Heart left ventricle (tissue), 16 donors: Measurements from ENCODE around the gene TROAP. TPM values are rescaled to one million over a fixed set of nuclear protein-coding genes. Genes with fewer than 3 reads are reported as not detected.
"Not testable (repeated sequence)": the region's sequence is repeated elsewhere in the genome, so short reads cannot be mapped to it uniquely, and the experiment has no call there.

Source experiments
- ATAC-seq, 4 donors: fragments of 200-7000 bp; cut with Tn5 transposase; one replicate each; pipeline ENCODE4 v1.9.1; 2020 to 2022; ENCODE audit warnings: moderate library complexity in 4 of 4, mild to moderate bottlenecking in 3 of 4, moderate number of reproducible peaks in 1 of 4
- DNase-seq, 5 donors: peaks; one replicate each; pipeline ENCODE4 v3.0.0-alpha.2; 2020
- H3K27ac ChIP-seq, 12 donors: fragments of 200-600 bp; sonication (generic) in 4 of 12; one replicate each; pipeline versions ENCODE4 v1.5.0 to v1.8.0; 2016 to 2022; ENCODE audit warnings: mild to moderate bottlenecking in 2 of 12
- H3K27me3 ChIP-seq, 9 donors: fragments of 200-600 bp; sonication (generic) in 2 of 9; one replicate each; pipeline versions ENCODE4 v1.5.1 to v1.8.0; 2016 to 2022; ENCODE audit warnings: mild to moderate bottlenecking in 3 of 9
- H3K36me3 ChIP-seq, 9 donors: fragments of 200-600 bp; sonication (generic) in 2 of 9; one replicate each; pipeline versions ENCODE4 v1.5.0 to v1.8.0; 2018 to 2022; ENCODE audit warnings: mild to moderate bottlenecking in 2 of 9
- H3K4me1 ChIP-seq, 12 donors: fragments of 200-600 bp; sonication (generic) in 4 of 12; one replicate each; pipeline versions ENCODE4 v1.5.0 to v1.8.0; 2016 to 2022; ENCODE audit warnings: mild to moderate bottlenecking in 3 of 12
- H3K4me3 ChIP-seq, 12 donors: fragments of 200-600 bp; sonication (generic) in 4 of 12; one replicate each; pipeline versions ENCODE4 v1.5.0 to v1.8.0; 2017 to 2022; ENCODE audit warnings: mild to moderate bottlenecking in 9 of 12, moderate library complexity in 4 of 12
- H3K9me3 ChIP-seq, 12 donors: fragments of 200-600 bp; sonication (generic) in 4 of 12; one replicate each; pipeline versions ENCODE4 v1.5.0 to v1.8.0; 2016 to 2022; ENCODE audit warnings: mild to moderate bottlenecking in 1 of 12
- POLR2A ChIP-seq, 2 donors: fragments of 450-650 bp; IDR thresholded peaks; one replicate each; pipeline ENCODE4 v1.6.1; 2017; ENCODE audit warnings: antibody characterized with exemption in 2 of 2, mild to moderate bottlenecking in 2 of 2, moderate library complexity in 2 of 2
- WGBS, 4 donors: extraction: QIAGEN DNeasy Blood & Tissue Kit in 2 of 4; methylation state at CpG; one replicate each; pipeline versions ENCODE4 v1.1.5 to v1.1.7; 2013 to 2018; 5-methylcytosine and 5-hydroxymethylcytosine counted together
- intact Hi-C, 10 donors: fragments of 100-400 bp; cut with DNase I; formaldehyde crosslinking; loops; one replicate each; pipeline versions ENCODE4 v1.11.1 to v1.14.2; 2022
- polyA plus RNA-seq, 2 donors: library from polyadenylated mRNA; stranded (reverse); fragments of 200-250 nt; gene quantifications; one replicate each; pipeline ENCODE4 v1.2.3, GENCODE V29; 2013
- total RNA-seq, 9 donors: library from RNA; depleted of rRNA in 2 of 9; stranded (reverse); fragments of >200 nt in 2 of 9; fragmentation: NEBNext Ultra II Directional in 3 of 9; extraction: Animal tissue kit (Norgen Biotek cat#: 25700) in 3 of 9; gene quantifications; one replicate each; pipeline versions ENCODE4 v1.1.0 to v1.2.4, GENCODE V29; 2016 to 2023
- TF ChIP-seq, protein P1 (sequence below), 12 donors: fragments of 200-600 bp; sonication (generic) in 4 of 12; IDR thresholded peaks; one replicate each; pipeline versions ENCODE4 v1.5.0 to v1.8.0; 2018 to 2022; ENCODE audit warnings: antibody characterized with exemption in 12 of 12, mild to moderate bottlenecking in 5 of 12
- donor health status: ischemic (EF 13 %, LVEDD 7.1; RV severe dilation, severe dysfunction).
- donor health status: healthy with polysubstance abuse.
- donor health status: DM: no; HTN: yes; CAD: no.
- donor health status: DM: no; HTN: no; CAD: no.
- donor health status: ischemic (EF 25% LVEDD 6.9; RV normal size, moderate dysfunction).
- donor health status: ischemic (EF 25% LVEDD 5.7; RV mildly dilated, moderate dysfunction).
- donor health status: healthy.
- donor health status: DM: yes; HTN: yes; CAD: no.
- donor health status: ischemic (EF 35%, LVEDD 5.7; RV mildly dilated, moderate dysfunction).
- donor health status: nonischemic (EF 11% LVEDD 7.7; RV severe dilation, severe dysfunction).
- donor health status: DM: yes; HTN: yes; CAD: no.
- donor health status: PGD.
- donor health status: ischemic (EF 29% LVEDD 5.4; RV normal size, mild dysfunction).
- donor health status: nonischemic (EF 23%, LVEDD 6.1; RV moderate dilation, normal function).

Gene TROAP
- total and polyA plus RNA-seq, 11 donors = 0.11 to 6.4 (median 0.75) TPM; not detected in 4

GRCh38 chr12:49377386-49377785 is 54.3 kb downstream of the TROAP start:
- ATAC-seq = no peak
- no peaks in the 10 kb centered on the region for H3K9me3 ChIP-seq
- H3K36me3 ChIP-seq = peaks cover 0 to 3% (median 0%) of the 10 kb centered on the region in 9 donors
- DNase-seq = no peak
- 88 to 91% (median 90%) methylated on average over 2 of the region's 2 CpGs for WGBS, 4 donors
- TF ChIP-seq, protein P1, sequence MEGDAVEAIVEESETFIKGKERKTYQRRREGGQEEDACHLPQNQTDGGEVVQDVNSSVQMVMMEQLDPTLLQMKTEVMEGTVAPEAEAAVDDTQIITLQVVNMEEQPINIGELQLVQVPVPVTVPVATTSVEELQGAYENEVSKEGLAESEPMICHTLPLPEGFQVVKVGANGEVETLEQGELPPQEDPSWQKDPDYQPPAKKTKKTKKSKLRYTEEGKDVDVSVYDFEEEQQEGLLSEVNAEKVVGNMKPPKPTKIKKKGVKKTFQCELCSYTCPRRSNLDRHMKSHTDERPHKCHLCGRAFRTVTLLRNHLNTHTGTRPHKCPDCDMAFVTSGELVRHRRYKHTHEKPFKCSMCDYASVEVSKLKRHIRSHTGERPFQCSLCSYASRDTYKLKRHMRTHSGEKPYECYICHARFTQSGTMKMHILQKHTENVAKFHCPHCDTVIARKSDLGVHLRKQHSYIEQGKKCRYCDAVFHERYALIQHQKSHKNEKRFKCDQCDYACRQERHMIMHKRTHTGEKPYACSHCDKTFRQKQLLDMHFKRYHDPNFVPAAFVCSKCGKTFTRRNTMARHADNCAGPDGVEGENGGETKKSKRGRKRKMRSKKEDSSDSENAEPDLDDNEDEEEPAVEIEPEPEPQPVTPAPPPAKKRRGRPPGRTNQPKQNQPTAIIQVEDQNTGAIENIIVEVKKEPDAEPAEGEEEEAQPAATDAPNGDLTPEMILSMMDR (IDR thresholded peaks at IDR 0.05) = no peak
- no peak for TF ChIP-seq POLR2A (IDR thresholded peaks at IDR 0.05)
- intact Hi-C loops = loop anchor here in 1 of 10 donors (10.0 kb wide), 1 partner anchor 67 kb away; no protein-coding TSS in a partner anchor
- H3K27ac ChIP-seq = no peak overlapping the region
- no peaks in the 10 kb centered on the region for H3K27me3 ChIP-seq
- no peak overlapping the region for H3K4me3 ChIP-seq
- H3K4me1 ChIP-seq = no peaks in the 10 kb centered on the region

GRCh38 chr12:49380184-49380583 is 57.1 kb downstream of the TROAP start:
- H3K36me3 ChIP-seq, H3K4me1 ChIP-seq, H3K27ac ChIP-seq, DNase-seq, intact Hi-C loops, H3K9me3 ChIP-seq, ATAC-seq, H3K4me3 ChIP-seq, H3K27me3 ChIP-seq: not testable (repeated sequence)
- WGBS, 4 donors = 82 to 98% (median 96%) methylated on average over 9 of the region's 9 CpGs

Other genes starting within 250 kb of the TROAP start
- gene DHH, start 228.5 kb upstream of the TROAP start, total RNA-seq = 1 to 10 TPM in 1 of 9 donors, under 1 TPM in 8; 0.34 to 1.5 (median 0.76) TPM
- 1 to 10 TPM in 1 of 2 donors, under 1 TPM in 1; 0.38 to 1.0 TPM for gene DHH, start 228.5 kb upstream of the TROAP start, polyA plus RNA-seq
- 10 to 100 TPM; 10.4 to 43.5 (median 27.9) TPM for gene LMBR1L, start 212.4 kb upstream of the TROAP start, total RNA-seq
- 10 to 100 TPM; 17.2 to 23.7 TPM for gene LMBR1L, start 212.4 kb upstream of the TROAP start, polyA plus RNA-seq
- 100 to 1,000 TPM; 242 to 966 (median 464) TPM for gene TUBA1B, start 191.9 kb upstream of the TROAP start, total RNA-seq
- gene TUBA1B, start 191.9 kb upstream of the TROAP start, polyA plus RNA-seq = 1,000 to 10,000 TPM in 1 of 2 donors, 100 to 1,000 TPM in 1; 189 to 1,651 TPM
- gene TUBA1A, start 134.2 kb upstream of the TROAP start, total RNA-seq = 100 to 1,000 TPM; 122 to 280 (median 184) TPM
- 100 to 1,000 TPM in 1 of 2 donors, 10 to 100 TPM in 1; 71.5 to 238 TPM for gene TUBA1A, start 134.2 kb upstream of the TROAP start, polyA plus RNA-seq
- gene TUBA1C, start 58.2 kb upstream of the TROAP start, total RNA-seq = 100 to 1,000 TPM in 2 of 9 donors, 10 to 100 TPM in 7; 35.2 to 298 (median 68.8) TPM
- 100 to 1,000 TPM in 1 of 2 donors, 10 to 100 TPM in 1; 45.3 to 554 TPM for gene TUBA1C, start 58.2 kb upstream of the TROAP start, polyA plus RNA-seq
- under 1 TPM in 4 of 9 donors, not detected in 5; 0.36 to 0.70 (median 0.54) TPM for gene PRPH, start 28.1 kb upstream of the TROAP start, total RNA-seq
- under 1 TPM; 0.11 to 0.27 TPM for gene PRPH, start 28.1 kb upstream of the TROAP start, polyA plus RNA-seq
- not detected for gene C1QL4, start 13.9 kb downstream of the TROAP start, total RNA-seq
- gene C1QL4, start 13.9 kb downstream of the TROAP start, polyA plus RNA-seq = not detected
- 1 to 10 TPM in 1 of 9 donors, under 1 TPM in 5, not detected in 3; 0.08 to 4.4 (median 0.53) TPM for gene DNAJC22, start 23.6 kb downstream of the TROAP start, total RNA-seq
- under 1 TPM in 1 of 2 donors, not detected in 1; 0.11 TPM for gene DNAJC22, start 23.6 kb downstream of the TROAP start, polyA plus RNA-seq
- 1 to 10 TPM; 3.0 to 9.1 (median 4.8) TPM for gene SPATS2, start 44.2 kb downstream of the TROAP start, total RNA-seq
- gene SPATS2, start 44.2 kb downstream of the TROAP start, polyA plus RNA-seq = 1 to 10 TPM; 6.7 TPM
- 1 to 10 TPM in 3 of 9 donors, under 1 TPM in 6; 0.19 to 2.2 (median 0.40) TPM for gene KCNH3, start 215.8 kb downstream of the TROAP start, total RNA-seq
- gene KCNH3, start 215.8 kb downstream of the TROAP start, polyA plus RNA-seq = under 1 TPM; 0.14 to 0.42 TPM
- gene MCRS1, start 244.9 kb downstream of the TROAP start, total RNA-seq = 100 to 1,000 TPM in 3 of 9 donors, 10 to 100 TPM in 6; 70.0 to 122 (median 88.3) TPM
- 10 to 100 TPM; 64.2 to 80.3 TPM for gene MCRS1, start 244.9 kb downstream of the TROAP start, polyA plus RNA-seq